ENCODE measurements around the gene RASAL1.

RASAL1 gene

GRCh38 chr12:113135178-113136127 is at the start of gene RASAL1:
Gene RASAL1, minus strand, starts transcription at chr12:113135761. Its CDS starts 299 bp downstream, at chr12:113135462.
- in situ Hi-C loops (cut with MboI; ENCODE audit: low sequenced_read_pairs), result no loop called here

GRCh38 chr12:113184900-113185179 is 49.3 kb upstream of the RASAL1 start:
- in situ Hi-C loops (cut with MboI; ENCODE audit: low sequenced_read_pairs), result no loop called here

- in situ Hi-C loops (cut with MboI; ENCODE audit: low sequenced_read_pairs), result no loop called here
Observed at GRCh38 chr12:113184098-113184899, 48.7 kb upstream of the RASAL1 start.

- in situ Hi-C loops (cut with MboI; ENCODE audit: low sequenced_read_pairs), result no loop called here
Observed at GRCh38 chr12:113183030-113183589, 47.5 kb upstream of the RASAL1 start.

- in situ Hi-C loops (cut with MboI; ENCODE audit: low sequenced_read_pairs), result no loop called here
Observed at GRCh38 chr12:113181975-113182374, 46.4 kb upstream of the RASAL1 start.

- in situ Hi-C loops (cut with MboI; ENCODE audit: low sequenced_read_pairs), result no loop called here
Observed at GRCh38 chr12:113180333-113180732, 44.8 kb upstream of the RASAL1 start.

GRCh38 chr12:113179023-113179422 is 43.5 kb upstream of the RASAL1 start:
- in situ Hi-C loops (cut with MboI; ENCODE audit: low sequenced_read_pairs), result no loop called here

GRCh38 chr12:113174461-113175384 is 39.2 kb upstream of the RASAL1 start:
- in situ Hi-C loops (cut with MboI; ENCODE audit: low sequenced_read_pairs), result no loop called here

- in situ Hi-C loops (cut with MboI; ENCODE audit: low sequenced_read_pairs), result no loop called here
Observed at GRCh38 chr12:113173081-113173698, 37.6 kb upstream of the RASAL1 start.

GRCh38 chr12:113172185-113172584 is 36.6 kb upstream of the RASAL1 start:
- in situ Hi-C loops (cut with MboI; ENCODE audit: low sequenced_read_pairs), result no loop called here

GRCh38 chr12:113171543-113171942 is 36.0 kb upstream of the RASAL1 start:
- in situ Hi-C loops (cut with MboI; ENCODE audit: low sequenced_read_pairs), result no loop called here

GRCh38 chr12:113170926-113171325 is 35.4 kb upstream of the RASAL1 start:
- in situ Hi-C loops (cut with MboI; ENCODE audit: low sequenced_read_pairs), result no loop called here

GRCh38 chr12:113170457-113170856 is 34.9 kb upstream of the RASAL1 start:
- in situ Hi-C loops (cut with MboI; ENCODE audit: low sequenced_read_pairs), result no loop called here

- in situ Hi-C loops (cut with MboI; ENCODE audit: low sequenced_read_pairs), result no loop called here
Observed at GRCh38 chr12:113169697-113170096, 34.1 kb upstream of the RASAL1 start.

GRCh38 chr12:113167868-113168267 is 32.3 kb upstream of the RASAL1 start:
- in situ Hi-C loops (cut with MboI; ENCODE audit: low sequenced_read_pairs), result no loop called here

- in situ Hi-C loops (cut with MboI; ENCODE audit: low sequenced_read_pairs), result no loop called here
Observed at GRCh38 chr12:113165521-113166450, 30.2 kb upstream of the RASAL1 start.

- in situ Hi-C loops (cut with MboI; ENCODE audit: low sequenced_read_pairs), result no loop called here
Observed at GRCh38 chr12:113164014-113164413, 28.5 kb upstream of the RASAL1 start.

GRCh38 chr12:113163030-113163360 is 27.4 kb upstream of the RASAL1 start:
- in situ Hi-C loops (cut with MboI; ENCODE audit: low sequenced_read_pairs), result no loop called here

Data from HL-60/S4 treated with retinoic acid at 250 ng/mL for 4 days and 3 days (cell line).